Fibroblast of the conjunctiva (primary cell): ENCODE results near the gene ARMH4.

ENCODE experiments used
- DNase-seq: peaks from one replicate; pipeline ENCODE4 v3.0.0-alpha.2; 2010; ENCODE audit warnings: low read depth

Gene ARMH4

DNA sequence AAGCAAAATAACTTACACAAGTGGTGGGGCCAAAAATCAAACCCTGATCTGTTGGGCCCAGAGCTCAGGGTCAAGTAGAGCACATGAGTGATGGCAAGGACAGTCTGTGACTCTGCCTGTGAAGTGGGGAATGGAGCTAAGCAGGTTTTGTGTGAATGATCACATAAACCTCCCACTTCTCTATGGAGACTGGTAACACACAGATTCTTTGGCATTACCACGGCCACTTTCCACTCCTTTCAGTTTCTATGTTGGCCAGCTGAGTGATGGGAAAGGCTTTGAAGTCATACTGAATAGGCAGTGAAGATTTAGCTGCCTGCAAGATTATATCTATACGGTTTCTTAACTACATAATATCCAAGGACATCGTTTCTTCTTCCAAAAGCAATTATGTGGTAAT is 97.9 kb downstream of the ARMH4 start:
- DNase-seq, result no peak

DNA sequence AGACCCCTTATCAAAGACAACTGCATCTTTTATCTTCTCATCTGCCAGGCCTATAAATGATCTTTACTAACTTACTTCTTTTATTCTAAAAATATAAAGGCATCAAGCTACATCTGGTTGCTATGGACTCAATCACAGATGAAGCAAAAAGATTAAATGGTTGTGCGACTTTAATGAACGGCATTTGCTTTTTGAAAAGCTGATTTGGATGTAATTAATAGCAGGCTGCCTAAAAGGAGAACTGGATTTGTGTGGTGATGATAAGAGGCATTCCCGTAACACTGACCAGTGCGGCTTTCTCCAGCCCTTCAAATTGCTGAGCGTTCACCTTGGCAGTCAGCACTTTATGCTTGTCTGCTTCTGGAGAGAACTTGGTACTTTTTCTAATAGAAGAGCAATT is 103.8 kb downstream of the ARMH4 start:
- no peak for DNase-seq

DNA sequence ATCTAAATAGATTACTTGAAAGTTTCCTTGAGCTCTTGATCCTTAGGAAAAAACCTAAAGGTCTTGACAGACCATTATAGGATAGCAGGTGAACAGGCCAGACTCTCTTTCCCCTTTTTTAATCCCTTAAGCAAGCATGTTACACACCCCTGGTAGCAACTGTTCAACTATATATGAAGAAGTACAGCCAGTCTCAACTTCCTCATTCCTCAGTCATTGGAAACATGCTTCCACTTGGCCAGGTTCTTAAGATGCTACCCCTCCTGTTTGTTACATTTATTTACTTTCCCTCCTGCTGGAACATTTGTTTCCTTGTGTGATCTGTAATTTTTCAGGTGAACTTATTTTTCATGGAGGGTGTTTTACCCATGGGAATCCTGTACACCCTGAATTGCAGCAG is 124.1 kb downstream of the ARMH4 start:
- no peak for DNase-seq

DNA sequence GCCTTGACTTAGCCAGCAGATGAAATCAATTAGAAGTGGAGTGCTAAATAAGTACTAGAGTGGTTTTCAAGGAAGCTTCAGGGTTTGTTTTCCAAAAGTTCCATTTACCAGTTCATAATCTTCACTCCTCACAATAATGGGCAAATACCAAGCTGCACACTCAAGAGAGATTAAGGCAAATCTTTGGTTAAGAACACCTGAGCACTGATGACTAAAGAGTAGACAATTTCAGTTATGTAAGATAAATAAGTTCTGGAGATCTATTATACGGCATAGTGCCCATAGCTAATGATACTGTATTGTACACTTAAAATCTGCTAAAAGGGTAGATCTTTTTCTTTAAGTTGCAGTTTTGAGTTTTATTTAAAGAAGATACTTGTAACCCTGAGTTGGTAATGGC is 125.0 kb downstream of the ARMH4 start:
- no peak for DNase-seq

DNA sequence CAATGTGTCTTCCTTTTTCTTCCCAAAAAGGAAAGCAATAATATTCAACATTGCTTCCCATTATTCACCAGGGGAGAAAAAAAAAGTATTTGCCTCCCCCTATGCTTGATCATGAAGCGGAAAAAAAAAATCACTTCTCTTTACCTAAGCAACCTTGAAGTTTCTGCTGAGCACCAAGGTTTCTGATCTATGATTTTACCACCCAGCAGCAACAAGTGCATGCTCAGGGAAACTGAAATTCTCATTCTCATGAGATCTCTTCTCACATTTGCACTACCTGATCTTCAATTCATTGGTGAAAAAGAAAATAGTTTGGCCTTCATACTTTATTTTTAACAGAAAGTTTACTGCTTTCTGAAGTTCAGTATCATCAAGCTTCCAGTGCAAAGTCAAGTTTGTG is 125.8 kb downstream of the ARMH4 start:
- DNase-seq, result no peak

DNA sequence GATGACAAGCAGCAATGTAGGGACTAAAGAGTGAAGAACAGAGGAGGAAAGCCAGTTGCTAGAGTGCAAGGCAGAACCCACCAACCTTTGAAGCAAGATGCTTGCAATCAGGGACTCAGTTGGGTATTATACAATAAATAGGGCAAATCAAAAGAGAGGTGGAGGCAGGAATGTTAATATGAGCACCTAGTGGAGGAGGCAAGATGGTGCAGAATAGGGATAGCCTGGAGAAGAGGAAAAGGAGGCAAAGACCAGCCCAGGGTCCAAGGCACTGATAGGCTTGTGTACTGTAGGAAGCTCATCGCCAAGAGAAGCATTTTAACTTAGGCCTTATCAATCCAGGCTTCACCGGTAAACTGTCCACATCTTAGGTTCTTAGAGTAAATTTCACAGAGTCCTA is 137.2 kb downstream of the ARMH4 start:
- no peak for DNase-seq

DNA sequence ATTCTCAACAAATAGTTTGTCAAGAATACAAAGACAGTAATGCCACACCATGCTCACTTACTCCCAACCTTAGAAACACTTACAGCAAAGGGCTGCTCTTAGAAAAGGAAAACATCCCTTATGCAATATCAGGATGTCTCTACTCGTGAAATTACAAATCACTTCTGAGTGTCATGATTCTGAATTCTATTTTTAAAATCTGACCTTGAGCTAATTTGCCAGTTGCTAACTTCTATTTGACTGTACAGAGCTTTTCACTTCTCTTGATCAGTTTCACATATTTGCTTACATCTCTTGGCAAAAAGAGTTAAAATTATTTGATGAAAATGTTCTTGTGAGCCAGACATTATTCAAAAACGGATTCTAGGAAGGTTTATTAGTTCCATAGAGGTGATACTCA is 149.4 kb downstream of the ARMH4 start:
- DNase-seq, result no peak

DNA sequence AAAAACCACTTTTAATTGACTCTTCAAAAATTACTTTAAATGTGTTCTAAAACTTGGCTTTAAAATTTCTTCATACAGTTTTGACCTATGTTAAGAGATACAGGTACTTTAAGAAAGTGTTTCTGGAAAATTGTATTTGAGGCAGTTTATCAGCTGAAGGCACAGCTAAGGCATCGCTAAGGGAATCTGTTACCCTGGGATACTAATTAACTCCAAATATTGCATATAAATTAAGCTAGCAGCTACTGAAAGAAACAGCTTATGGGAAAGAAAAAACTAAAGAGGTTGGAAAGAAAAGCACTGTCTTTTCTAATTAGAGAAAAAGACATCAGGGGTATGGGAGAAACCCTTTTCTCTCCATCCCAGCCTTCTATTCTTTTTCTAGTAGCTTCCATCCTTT is 152.0 kb downstream of the ARMH4 start:
- DNase-seq, result no peak

DNA sequence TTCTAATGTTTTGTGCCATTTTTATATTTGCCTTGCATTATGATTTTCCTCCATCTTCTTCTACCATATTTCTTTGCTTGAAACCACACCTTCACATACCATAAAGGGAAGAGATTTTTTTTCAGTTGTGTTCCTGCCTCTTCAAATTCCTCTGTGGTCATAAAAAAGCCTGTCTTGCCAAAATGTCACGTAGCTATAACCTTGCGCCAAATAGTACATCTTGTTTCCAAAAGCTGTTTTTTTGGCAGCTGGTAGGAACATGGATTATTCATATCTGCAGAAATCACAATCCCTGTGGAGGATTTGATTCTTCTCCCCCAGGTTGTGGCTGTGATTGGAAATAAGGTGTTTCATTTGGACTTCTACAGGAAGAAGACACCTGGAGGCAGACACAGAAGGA is 152.5 kb downstream of the ARMH4 start:
- no peak for DNase-seq

DNA sequence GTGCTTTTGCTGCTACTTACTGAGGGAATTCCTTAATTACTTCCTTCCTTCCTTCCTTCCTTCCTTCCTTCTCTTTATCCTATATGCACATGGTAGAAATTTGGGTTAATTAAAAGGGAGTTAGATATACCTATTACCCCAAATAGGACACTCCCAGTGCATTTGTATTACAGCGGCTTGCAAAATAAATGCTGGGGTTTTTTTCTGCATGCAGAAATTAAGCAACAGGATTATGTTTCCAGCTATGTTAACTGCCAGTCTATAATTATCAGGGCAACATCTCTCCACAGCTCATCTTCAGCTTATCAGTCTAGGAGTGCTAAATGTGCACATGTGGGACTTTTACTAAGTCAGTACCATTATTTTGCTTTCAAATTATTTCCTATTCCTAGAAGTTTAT is 153.2 kb downstream of the ARMH4 start:
- no peak for DNase-seq

DNA sequence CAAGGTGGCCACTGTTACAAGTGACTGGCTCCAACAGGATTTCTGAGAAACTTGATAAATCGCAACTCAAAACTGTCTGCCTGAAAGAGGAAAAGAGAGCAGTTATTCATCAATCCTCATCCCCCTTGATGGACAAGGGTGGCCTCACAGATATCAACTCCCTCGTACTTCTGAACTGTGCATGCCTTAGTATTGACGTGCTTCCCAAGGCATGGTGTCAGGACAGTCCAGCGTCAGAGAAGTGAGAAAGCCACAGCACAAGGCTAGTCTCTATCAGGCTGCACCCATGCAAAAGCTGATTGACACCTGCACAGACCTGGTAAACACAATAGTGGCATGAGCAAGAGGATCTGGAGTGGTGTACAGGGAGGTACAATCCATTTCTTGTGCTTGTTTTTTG is 160.7 kb downstream of the ARMH4 start:
- DNase-seq, result no peak

DNA sequence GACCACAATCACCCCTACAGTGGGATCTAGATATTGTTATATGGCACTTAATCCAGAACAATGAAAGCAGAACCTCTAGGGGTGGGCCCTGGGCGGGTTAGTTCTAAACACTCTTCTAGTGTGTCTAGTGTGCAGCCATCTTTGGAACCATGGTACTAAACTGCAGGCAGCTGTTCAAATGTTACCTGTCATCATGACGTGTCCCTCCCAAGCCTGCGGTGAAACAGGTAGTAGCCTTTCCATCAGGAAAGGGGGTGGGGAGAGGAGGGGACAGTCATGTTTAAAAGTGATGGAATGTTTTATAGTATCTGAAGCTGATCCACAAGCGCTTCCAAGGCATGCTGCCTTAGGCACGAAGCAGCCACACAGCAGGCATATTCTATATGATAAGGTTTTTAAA is 163.6 kb downstream of the ARMH4 start:
- DNase-seq, result no peak

DNA sequence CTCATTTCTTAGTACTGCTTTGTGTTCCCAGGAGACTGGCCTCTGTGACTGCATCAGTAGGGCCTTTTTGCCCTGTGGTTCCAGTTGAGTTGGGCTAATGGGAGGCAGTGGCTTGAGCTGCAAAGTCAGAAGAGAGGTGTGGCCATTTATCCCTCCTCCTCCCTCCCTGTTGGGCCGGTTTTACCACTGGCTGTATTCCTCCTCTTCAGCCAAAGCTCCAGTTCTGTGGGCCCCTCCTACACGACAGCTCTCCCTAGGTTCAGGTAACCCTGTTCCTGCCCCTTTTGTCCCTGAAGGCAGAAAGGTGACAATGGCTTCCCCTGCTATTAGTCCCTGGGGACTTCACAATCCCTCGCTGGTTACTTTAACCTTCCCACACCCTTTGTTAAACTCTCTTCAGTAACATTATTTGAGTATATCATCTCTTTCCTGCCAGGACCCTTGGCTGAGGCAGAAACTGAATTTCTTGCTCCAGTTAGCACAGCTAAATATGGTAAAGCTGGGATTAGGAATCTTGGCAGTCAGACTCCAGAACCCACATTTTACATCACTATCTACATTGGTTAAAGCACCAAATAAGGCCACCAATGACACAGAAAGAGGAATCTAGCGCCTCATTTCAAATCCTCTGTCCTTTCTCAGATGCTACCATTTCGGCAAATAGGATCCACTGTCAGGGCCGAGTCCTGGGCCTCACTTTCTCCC is 164.3 kb downstream of the ARMH4 start:
- DNase-seq, result no peak

DNA sequence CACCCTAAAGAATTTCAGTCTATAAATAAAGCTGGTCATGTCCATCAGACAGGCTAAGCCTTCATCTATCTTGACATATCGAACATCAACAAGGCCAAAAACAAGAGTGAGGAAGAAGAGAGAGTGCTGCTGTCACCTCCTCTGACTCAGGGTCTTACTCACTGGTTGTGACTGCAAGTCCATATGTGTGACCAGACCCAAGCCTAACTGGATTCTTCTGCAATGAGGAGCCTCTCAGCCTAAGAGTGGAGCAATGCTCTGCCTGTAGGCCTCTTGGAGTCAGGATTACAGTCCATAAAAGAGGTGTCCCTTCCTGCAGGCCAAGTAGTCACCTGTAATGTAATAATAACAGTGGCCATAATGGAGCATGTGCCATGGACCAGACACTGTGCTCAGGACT is 165.0 kb downstream of the ARMH4 start:
- DNase-seq, result no peak

DNA sequence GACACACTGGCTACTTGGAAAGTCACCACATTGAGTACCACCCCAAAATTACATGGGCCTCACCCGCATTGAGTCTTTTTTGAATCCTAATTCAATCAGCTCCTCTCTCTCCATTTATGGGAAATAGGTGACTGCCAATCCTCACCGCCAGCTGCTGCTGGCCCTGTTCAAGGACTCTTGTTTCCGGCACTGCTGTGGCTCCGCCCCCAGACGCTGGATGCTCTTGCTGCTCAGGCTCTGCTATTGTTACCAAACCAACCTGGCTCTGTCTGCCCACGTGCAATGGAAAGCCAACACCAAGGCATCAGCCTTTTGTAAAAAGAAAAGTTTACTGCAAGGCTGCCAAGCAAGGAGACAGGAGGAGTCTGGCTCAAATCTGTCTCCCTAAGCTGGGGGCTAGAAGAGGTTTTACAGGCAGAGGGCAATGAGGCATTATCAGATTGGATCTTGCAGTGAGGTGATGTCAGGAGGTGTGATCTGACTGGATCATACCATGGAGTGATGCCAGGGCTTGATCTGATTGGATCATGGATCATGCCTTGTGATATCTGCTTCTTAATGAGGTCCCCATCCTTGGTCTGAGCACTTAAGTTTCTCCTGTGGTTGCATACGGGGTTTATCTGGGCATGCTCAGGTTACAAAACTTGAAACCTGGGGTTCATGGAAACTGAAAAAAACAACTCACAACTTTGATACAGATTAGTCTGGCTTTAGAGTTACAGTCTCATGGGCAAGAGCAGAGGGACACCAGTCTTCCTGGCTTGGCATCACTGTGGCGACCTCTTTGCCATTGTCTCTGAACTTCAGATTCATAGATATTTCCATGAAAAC is 169.0 kb downstream of the ARMH4 start:
- DNase-seq, result no peak

DNA sequence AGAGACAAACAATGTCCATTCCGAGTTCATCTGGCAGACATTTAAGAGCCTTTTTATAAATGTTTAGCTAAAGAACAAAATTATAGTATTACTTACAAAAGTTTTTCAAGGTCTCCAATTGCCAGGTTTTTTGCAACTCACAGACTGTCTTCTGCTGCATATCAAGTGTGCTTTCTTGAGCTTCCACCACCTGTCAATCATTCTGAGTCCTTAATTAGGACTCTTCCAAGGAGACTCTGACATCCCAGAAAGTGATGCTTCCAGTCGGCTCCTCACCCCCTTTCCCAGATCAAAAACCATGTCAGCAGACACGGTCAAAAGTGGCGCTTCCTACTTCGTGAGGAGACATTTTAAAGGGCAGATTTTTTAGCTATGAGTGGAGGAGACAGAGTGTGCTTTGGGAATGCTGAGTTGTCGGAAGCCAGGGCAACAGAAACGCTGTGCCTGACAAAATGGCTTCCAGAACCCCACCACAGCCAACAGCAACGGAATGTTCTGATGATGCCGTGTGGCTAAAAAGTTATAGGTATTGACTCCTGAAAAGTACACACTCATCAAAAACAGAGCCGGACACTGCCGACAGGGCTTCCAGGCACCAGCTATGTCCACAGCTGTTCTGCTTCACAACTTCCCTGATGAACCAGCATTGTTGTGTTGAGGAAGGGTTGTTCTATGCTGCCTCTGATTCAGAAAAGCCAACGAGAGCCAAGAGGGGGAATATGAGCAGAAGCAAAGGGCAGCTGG is 170.0 kb downstream of the ARMH4 start:
- DNase-seq, result no peak

DNA sequence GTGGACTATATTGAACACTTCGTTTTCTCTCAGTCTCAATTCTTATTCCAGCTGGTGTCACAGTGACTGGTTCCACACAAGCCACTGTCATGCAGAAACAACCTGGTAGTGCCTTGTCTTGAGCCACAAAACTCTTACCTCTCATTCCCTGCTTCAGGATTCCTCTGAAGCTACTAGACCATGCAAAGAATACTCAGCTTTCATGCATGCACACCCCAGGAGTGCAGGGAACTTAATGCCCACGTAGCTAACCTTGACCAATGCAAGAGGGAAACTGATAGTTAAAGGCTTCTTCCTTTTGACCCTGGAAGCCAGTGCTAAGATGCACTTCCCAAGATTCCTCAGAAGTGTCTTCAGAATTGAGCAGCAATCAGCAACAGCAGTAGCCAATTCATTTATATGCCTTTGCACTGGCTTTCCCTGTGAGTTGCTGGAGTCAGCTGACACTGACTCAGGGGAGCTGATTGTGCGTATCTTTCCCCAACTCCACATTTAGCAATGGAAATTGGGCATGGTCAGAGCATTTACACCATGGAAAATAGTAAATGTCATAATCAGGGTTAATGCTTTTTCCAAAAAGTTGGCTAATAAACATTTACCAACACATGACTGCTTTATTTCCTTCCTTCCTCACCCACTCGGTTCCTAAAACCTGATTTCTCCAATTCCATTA is 172.5 kb downstream of the ARMH4 start:
- DNase-seq, result no peak

DNA sequence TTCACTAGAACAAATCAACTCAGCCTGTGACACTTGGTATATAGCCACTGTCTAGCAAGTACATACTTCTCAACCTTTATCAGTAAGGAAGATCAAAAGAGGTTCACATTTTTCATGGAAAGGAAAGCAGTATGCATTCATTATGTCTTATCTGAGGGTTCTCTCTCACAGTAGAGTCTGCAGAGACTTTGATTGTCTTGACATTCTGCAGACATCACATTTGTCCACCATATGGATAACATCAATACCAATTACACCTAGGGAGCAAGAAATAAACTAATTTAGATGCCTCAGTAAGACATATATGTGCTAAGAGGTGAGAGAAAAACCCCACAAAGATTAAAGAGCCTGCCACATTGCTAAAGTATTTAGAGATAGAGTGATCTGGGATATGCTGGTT is 175.3 kb downstream of the ARMH4 start:
- DNase-seq, result no peak

DNA sequence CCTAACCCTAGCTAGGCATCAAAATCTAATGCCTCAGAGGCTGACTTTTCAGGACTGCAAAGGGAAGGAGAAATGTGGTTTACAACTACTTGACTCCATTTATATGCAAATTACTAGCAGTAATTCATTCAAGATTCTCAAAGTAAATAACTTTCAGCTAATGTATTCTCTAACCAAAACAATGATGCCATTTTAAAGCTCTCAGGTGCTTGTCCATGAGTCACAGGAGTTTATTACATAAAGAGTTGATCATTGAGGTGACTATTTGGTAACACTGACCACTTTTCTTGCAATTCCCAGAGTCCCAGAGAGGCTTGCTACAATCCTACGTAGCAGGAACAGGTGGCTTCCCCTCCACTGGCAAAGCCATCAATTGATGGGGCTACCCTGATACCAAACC is 177.1 kb downstream of the ARMH4 start:
- no peak for DNase-seq

DNA sequence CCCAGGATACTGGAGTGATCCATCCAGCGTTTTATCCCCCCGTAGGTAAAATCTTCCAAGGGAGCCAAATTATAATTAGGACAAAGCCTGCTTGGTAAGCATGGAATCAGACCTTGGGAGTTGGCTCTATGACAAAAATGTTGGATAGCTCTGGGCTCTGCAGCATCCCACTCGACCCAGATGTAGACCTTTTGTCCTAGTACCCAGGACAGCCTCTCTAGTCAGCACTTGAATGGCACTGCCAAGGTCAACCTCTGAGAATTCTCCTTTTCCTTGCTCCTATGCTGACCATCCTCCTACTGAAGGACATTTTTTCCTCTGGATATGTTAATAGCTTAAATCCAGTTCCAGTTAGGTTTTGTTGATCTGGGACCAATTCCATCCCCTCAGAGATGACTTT is 181.4 kb downstream of the ARMH4 start:
- DNase-seq, result no peak

DNA sequence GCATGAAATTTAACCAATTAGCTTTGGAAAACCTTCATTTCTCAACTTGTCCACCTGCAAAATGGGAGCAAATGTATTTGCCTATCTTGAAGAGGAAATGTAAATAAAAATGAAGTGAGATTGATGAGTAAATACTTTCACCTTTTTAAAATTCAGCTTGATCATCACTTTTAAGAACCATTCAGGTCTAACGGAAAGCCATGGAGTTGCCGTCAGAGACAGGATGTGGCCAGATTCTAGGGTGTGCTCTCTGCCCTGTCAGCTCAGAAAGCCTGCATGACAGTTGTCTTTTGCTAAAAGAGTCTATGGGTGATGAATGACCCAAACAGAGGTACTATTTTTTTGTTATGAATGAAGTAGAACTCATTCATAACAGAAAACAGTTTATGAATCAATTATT is 181.8 kb downstream of the ARMH4 start:
- no peak for DNase-seq

DNA sequence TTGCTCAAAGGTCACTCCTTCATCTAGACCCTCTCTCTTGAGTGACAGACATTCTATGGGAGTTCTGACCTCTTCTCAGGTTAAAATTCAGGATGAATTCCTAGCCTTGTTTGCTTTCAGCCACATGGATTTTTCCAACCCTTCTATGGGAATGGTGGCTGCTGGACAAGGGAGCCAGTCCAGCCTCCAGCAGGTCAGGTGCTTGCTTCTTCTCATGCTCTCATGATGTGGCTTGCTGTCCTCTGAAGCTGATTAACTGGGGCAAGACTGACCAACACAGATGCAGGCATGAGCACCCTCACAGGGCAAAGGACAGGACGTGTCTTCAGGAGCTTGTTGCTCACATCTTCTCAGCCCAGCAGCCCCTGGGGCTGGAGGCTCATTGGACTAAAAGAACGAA is 188.9 kb downstream of the ARMH4 start:
- DNase-seq, result no peak
